ENCODE results near the gene MYO1F.

The MYO1F gene

GRCh38 chr19:8489561-8490394 lies 87.5 kb downstream of the MYO1F start:
- DNase-seq = peak; percentile 52

DNA sequence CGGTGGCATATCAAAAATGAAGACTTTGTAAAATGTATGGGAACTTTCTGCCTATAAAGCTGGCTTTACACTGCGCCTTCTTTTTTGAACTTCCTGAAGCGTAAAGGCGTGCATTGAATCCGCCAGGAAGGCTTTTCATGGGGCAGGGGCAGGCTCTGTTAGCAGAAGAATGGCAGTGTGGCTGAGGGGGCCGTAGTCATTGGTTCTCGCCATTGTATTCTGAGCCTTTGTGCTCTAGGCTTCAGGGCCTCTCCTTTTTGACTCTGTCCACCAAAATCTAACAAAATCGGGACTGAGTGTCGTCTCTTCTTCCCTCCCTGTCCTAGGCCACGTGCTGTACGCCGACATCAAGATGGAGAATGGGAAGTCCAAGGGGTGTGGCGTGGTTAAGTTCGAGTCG lies 88.9 kb downstream of the MYO1F start:
- no peak for DNase-seq

- no peak for DNase-seq
These were observed 89.9 kb downstream of the MYO1F start for GRCh38 chr19:8487137-8487851.

- DNase-seq = no peak
These were observed 90.5 kb downstream of the MYO1F start for GRCh38 chr19:8486661-8487136.

- no peak for DNase-seq
These were observed 91.5 kb downstream of the MYO1F start for GRCh38 chr19:8485561-8486371.

DNA sequence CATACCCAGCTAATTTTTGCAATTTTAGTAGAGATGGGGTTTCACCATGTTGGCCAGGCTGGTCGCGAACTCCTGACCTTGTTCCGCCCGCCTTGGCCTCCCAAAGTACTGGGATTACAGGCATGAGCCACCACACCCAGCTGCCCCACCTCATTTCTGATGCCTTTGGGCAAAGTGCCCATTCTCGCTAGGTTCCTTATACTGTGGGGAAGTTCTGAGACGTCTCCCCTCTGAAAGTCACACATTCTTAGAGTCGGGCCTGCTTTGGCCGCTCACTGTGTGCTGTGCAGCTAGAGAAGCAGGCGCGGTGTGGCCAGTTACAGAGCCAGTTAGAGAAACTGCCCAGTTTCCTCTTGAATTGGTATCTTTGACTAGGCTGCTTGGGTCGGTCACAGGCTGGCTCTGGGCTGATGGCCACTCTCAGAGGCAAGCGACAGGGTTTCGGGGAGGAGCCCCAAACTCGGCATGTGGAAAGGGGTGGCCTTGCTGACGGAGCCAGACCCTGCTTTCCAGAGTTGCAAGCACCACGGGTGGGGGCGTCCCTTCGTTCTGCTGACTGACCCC lies 92.8 kb downstream of the MYO1F start:
- DNase-seq = no peak

GRCh38 chr19:8483165-8483564 lies 94.1 kb downstream of the MYO1F start:
- no peak for DNase-seq

GRCh38 chr19:8482696-8483095 lies 94.5 kb downstream of the MYO1F start:
- no peak for DNase-seq

GRCh38 chr19:8481616-8482015 lies 95.6 kb downstream of the MYO1F start:
- DNase-seq = no peak

GRCh38 chr19:8481201-8481600 lies 96.0 kb downstream of the MYO1F start:
- no peak for DNase-seq

- no peak for DNase-seq
These were observed 98.6 kb downstream of the MYO1F start for GRCh38 chr19:8478598-8478997.

GRCh38 chr19:8477889-8478288 lies 99.4 kb downstream of the MYO1F start:
- DNase-seq = no peak

DNA sequence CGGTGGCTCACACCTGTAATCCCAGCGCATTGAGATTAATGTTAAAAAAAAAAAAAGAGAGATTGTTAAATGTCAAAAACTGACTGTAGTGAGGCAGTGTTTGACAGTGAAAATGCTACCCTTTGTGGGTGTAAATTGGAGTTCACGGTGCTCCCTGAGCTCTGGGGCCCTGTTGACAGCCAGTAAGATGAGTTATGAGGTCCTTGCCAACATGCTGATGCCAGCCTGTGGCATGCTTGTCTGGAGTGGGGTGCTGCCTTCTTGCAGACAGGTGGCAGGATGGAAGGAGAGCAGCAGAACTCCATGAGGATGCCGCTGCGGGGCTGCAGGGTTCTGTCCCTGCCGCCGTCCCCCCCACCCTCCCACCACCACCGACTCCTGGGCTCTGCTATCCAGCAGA lies 100.7 kb downstream of the MYO1F start:
- DNase-seq = no peak

DNA sequence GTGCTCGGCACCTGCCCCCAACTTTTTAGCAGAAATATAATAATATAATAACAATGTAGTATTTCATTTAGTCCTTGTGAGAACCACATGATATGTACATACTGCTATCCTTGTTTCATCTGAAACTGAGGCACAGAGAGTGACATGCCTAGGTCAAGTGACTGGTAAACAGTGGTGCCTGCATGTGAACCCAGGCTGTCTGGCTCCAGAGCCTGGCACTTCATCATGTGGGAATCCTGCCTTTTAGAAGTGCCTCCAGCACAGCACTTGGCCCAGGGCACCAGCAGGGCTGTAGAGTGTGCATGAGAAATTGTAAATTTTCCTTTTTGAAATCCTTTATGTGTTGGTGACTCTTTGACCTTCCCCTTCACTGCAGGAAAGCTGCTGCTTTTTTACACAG lies 102.2 kb downstream of the MYO1F start:
- DNase-seq = no peak

DNA sequence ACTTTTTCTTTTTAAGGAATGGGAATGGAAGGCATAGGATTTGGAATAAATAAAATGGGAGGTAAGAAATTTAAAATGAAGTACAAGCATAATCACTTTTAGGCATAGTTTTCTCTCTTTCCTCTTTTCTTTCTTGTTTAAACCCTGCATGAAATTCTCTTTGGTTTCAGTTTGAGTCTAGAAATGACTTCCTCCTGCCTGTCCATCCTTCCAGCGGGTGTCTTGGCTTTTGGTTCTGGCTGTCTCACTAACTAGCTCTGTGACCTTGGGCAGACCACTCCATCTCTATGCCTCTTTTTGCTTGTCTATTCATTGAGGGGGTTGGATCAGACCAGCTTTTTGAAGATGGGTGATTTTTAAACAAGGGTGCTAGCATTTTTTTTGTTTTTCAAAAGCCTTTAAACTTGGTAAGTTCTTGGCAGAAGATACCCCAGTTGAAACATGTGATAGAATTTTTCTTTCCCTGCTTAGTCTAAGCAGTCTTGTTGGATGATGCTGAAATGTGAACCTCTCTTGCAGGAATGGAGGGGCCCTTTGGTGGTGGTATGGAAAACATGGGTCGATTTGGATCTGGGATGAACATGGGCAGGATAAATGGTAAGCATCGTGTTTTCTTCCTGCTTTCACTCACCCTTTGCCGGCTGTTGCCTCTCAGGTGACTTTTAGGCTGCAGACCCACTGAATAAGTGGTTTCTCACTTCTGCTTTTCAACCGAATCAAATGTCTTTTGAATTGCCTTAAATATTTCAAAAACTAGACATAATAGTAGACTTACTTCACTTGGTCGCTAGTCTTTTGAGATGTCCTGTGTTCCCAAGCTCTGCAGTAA lies 103.4 kb downstream of the MYO1F start:
- no peak for DNase-seq

Measured in NCI-H510A treated with DMSO at 0.1 percent for 48 hours (cell line).